Erythroblast (primary cell): ENCODE measurements around the gene AP3S1.

Experiments used
- GATA1 ChIP-seq: IDR thresholded peaks from 2 replicates; pipeline ENCODE4 v1.6.1; 2011; ENCODE audit warnings: low read depth, mild to moderate bottlenecking, control low read depth, low read length, moderate library complexity
- POLR2A ChIP-seq: IDR thresholded peaks from 2 replicates; pipeline ENCODE4 v1.6.1; 2011; ENCODE audit warnings: mild to moderate bottlenecking, low read length

- TF ChIP-seq POLR2A (no peak), GATA1 (no peak)
These were observed 1.9 kb downstream of the AP3S1 start for GRCh38 chr5:115843444-115844130.
